Inferior parietal cortex (tissue), 1 donor: ENCODE data around the gene PM20D2.

Experiments used
- DNase-seq: peaks from one replicate; pipeline ENCODE4 v3.0.0-alpha.2; 2016; ENCODE audit errors: extremely low spot score

The PM20D2 gene

DNA sequence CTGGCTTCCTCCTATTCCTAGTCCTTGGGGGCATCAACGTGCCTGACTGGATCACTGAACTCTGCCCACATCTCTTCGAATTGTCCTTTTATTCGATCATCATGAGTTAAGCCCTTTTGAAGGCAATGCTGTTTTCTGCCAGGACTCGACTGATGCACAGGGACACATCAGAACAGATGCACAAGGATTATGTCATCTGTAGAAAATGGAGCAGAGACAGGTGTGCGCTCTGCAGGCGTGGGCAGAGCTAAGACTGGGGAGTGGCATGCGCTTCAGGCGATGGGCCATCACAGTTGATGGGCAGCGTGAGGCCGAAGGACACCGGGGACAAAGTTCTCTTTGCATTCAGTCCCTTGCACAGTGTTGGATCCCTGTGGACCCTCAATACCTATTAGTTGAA lies 58.2 kb downstream of the PM20D2 start:
- no peak for DNase-seq

DNA sequence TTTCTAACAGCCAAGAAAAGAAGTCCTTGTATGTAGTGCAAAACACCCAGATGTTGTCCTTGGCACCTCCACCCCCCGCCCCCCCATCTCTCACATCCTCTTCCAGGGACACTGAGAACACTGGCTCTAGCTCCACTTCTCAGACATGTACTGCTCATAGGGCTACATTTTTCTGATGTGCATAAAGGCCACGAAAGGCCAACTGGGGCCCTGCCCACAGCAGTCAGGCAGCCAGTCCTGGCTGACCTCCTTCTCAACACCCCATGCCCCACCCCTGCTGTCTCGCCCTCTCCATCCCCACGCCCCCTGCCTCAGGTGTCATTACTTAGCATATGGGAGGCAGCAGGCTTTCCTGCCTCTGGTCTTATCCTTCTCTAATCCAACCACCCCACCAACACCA lies 60.0 kb downstream of the PM20D2 start:
- no peak for DNase-seq

DNA sequence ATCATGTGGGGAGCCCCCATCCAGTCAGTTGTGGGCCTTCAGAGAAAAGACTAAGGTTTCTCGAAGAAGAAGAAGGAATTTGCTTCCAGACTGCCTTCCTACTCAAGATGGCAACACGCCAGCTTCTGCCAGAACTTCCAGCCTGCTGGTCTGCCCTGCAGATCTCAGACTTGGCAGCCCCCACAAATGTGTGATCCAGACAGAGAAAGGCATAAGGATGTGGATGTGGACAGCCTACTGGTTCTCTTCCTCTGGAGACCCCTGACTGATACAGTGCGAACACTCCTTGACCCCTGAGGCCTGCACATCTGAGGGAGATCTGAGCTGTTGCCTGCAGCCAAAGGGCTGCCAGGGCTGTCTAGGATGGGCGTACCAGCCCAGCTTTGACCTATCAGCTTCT lies 62.7 kb downstream of the PM20D2 start:
- no peak for DNase-seq

DNA sequence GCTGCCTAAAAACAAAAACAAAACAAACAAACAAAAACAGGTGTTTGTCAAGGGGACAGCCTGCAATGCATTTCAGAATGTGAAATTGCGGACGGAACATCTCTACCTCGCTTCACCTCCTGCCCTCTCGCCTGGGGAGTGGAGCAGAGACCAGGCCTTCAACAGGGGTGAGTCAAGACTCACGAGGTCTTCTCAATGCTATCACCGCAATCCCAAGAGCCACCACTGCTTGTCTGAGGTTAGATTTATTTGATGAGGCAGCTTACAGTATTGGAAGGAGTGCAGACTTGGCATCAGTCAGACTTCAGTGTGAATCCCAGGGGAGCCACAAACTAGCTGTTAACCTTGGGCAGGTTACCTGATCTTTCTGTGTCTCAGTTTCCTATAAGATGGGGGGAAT lies 63.6 kb downstream of the PM20D2 start:
- no peak for DNase-seq

DNA sequence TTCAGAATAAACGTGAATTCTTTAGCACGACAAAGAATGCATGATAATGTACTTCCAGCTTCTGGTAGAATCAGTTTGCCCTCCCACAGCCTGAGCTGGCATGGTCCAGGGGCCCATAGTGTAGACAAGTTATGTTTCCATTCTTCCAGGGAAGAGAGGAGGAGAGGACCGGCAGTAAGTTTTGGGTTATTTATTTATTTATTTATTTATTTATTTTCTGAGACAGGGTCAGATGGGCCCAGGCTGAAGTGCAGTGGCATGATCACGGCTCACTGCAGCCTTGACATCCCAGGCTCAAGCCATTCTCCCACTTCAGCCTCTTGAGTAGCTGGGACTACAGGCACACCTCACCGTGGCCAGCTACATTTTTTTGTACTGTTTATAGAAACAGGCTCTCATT lies 66.6 kb downstream of the PM20D2 start:
- DNase-seq = no peak

DNA sequence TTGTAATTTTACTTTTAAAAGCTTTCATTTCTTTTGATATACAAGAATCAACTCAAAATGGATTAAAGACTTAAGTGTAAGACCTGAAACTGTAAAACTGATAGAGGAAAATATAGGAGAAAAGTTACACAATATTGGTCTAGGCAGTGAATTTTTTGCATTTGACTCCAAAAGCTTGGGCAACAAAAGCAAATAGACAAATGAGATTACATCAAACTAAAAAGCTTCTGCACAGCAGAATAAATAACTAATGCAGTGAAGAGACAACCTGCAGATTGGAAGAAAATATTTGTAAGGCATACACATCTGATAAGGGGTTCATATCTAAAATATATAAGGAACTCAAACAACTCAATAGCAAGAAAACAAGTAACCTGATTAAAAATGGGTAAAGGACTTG lies 68.3 kb downstream of the PM20D2 start:
- DNase-seq = no peak
